Measurements from ENCODE around the gene GALNT12.

The GALNT12 gene

GRCh38 chr9:98808875-98809274 is 1.4 kb downstream of the GALNT12 start:
- no peak overlapping the region for H3K4me3 ChIP-seq (ENCODE audit: low read depth, low read length)
- no peak for DNase-seq (ENCODE audit: low read depth)
- no peak for TF ChIP-seq CTCF (IDR thresholded peaks at IDR 0.05; ENCODE audit: insufficient read depth, low read depth, low read length, missing control alignments)

DNA sequence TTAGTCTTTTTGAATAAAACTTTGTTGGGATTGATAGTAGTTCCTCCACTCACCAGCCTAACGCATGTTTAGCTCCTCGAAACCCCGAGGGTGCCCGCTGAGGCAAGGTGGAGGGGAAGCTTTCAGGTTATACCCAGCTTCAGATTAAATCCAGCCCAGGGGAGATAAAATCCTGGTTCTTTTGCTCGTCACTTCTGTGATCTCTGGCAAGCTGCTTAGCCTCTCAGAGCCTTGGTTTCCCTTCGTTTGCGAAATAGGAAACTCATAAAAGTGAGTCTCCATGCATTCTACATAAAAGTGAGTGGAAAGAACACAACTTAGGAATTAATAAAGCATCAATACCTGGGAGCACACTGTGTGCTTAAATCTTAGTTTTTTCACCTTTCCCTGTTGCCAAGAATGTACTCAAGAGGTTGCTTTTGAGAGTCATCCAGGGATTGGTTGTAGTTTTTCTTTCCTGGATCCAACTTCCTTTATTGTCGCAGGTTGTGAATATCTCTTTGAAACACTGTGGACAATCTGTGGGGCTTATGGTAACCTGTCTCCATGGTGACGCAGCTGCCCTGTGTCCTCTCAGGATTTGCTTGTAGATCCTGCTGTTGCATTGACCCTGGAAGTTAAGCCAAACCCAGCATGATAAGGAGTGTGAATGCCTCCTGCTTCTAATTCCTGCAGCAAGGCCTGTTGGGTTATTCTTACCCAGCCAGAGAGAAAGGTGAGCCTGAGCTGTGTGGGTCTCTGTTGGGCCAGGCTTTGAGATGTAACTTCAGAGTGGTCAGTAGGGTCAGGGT is 2.0 kb downstream of the GALNT12 start:
- no peak overlapping the region for H3K4me3 ChIP-seq (ENCODE audit: low read depth, low read length)
- TF ChIP-seq CTCF (IDR thresholded peaks at IDR 0.05; ENCODE audit: insufficient read depth, low read depth, low read length, missing control alignments), result no peak
- no peak for DNase-seq (ENCODE audit: low read depth)

DNA sequence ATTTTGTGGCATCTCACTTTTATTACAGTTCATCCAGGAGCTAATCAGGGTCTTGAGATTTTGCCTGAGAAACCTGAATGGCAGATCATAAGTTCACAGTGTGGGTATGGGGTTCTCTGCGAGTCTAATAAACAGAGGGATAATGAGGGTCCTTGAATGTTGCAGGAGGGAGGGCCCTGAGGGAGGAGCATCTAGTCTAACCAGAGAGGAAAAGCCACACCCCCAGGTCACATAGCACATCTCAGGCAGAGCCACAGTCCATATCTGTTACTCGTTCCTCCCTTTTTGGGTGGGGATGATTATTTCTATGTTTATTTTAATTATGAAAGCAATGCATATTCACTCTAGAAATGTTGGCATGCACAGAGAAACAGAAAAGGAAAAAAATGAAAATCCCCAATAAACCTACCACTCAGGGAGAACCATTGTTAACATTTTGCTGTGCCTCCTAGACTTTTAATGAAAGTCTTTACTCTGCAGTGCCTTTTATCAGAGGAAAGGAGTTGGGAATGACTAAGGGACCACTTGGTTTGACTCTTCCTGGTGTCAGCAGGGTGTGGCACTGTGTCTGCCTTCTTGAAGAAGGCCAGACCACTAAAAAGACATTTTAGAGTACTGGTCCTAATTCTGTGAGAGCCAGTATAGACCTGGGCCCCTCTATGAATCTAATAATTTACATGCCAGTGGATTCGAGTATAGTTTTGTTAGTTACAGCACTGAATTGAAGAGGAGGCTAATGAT is 2.8 kb downstream of the GALNT12 start:
- DNase-seq (ENCODE audit: low read depth), result no peak
- no peak for TF ChIP-seq CTCF (IDR thresholded peaks at IDR 0.05; ENCODE audit: insufficient read depth, low read depth, low read length, missing control alignments)

GRCh38 chr9:98811051-98811650 is 3.7 kb downstream of the GALNT12 start:
- no peak overlapping the region for H3K4me3 ChIP-seq (ENCODE audit: low read depth, low read length)
- no peak for DNase-seq (ENCODE audit: low read depth)
- no peak for TF ChIP-seq CTCF (IDR thresholded peaks at IDR 0.05; ENCODE audit: insufficient read depth, low read depth, low read length, missing control alignments)

More for the DNA sequence above, 2.8 kb downstream of the GALNT12 start:
- no peak overlapping the region for H3K4me3 ChIP-seq (ENCODE audit: low read depth, low read length)

GRCh38 chr9:98815391-98815951 is 8.0 kb downstream of the GALNT12 start:
- no peak for DNase-seq (ENCODE audit: low read depth)
- no peak overlapping the region for H3K4me3 ChIP-seq (ENCODE audit: low read depth, low read length)
- no peak for TF ChIP-seq CTCF (IDR thresholded peaks at IDR 0.05; ENCODE audit: insufficient read depth, low read depth, low read length, missing control alignments)

- H3K4me3 ChIP-seq (ENCODE audit: low read depth, low read length), result no peak overlapping the region
- no peak for DNase-seq (ENCODE audit: low read depth)
- TF ChIP-seq CTCF (IDR thresholded peaks at IDR 0.05; ENCODE audit: insufficient read depth, low read depth, low read length, missing control alignments), result no peak
Observed at GRCh38 chr9:98818764-98819163, 11.3 kb downstream of the GALNT12 start.

Data from GM12865 (cell line).